Transverse colon (tissue), 3 donors: Measurements from ENCODE around the gene ENOX1.

ENCODE experiments used
- POLR2A ChIP-seq: fragments of 450-650 bp; IDR thresholded peaks from one replicate; pipeline ENCODE4 v1.6.1; 2016; ENCODE audit warnings: antibody characterized with exemption, mild to moderate bottlenecking, moderate library complexity
- TF ChIP-seq, protein P1 (sequence below), 5 experiments: fragments of 200-600 bp in 3 of 5; fragments of 450-650 bp in 2 of 5; sonication (generic) in 3 of 5; IDR thresholded peaks; 1 replicate in 2 of 5; 2 replicates in 3 of 5; pipeline ENCODE4 v1.5.1; 2016 to 2017; ENCODE audit warnings: antibody characterized with exemption in 5 of 5, inconsistent platforms in 3 of 5, mild to moderate bottlenecking in 2 of 5, moderate library complexity in 1 of 5

- no peak for TF ChIP-seq POLR2A
- TF ChIP-seq, protein P1, sequence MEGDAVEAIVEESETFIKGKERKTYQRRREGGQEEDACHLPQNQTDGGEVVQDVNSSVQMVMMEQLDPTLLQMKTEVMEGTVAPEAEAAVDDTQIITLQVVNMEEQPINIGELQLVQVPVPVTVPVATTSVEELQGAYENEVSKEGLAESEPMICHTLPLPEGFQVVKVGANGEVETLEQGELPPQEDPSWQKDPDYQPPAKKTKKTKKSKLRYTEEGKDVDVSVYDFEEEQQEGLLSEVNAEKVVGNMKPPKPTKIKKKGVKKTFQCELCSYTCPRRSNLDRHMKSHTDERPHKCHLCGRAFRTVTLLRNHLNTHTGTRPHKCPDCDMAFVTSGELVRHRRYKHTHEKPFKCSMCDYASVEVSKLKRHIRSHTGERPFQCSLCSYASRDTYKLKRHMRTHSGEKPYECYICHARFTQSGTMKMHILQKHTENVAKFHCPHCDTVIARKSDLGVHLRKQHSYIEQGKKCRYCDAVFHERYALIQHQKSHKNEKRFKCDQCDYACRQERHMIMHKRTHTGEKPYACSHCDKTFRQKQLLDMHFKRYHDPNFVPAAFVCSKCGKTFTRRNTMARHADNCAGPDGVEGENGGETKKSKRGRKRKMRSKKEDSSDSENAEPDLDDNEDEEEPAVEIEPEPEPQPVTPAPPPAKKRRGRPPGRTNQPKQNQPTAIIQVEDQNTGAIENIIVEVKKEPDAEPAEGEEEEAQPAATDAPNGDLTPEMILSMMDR (IDR thresholded peaks at IDR 0.05) = no peak
These were observed 534.8 kb downstream of the ENOX1 start for GRCh38 chr13:43251961-43252360.
